GM21717 (cell line): Measurements from ENCODE around the gene ZNF536.

Experiments
- ATAC-seq: cut with Tn5 transposase; IDR thresholded peaks from one replicate; pipeline ENCODE4 v1.9.1; 2021; ENCODE audit warnings: mild to moderate bottlenecking, moderate library complexity; ENCODE audit not compliant: unreplicated experiment

Gene ZNF536

GRCh38 chr19:30361721-30362120 lies 10.5 kb upstream of the ZNF536 start:
- ATAC-seq: no peak

DNA sequence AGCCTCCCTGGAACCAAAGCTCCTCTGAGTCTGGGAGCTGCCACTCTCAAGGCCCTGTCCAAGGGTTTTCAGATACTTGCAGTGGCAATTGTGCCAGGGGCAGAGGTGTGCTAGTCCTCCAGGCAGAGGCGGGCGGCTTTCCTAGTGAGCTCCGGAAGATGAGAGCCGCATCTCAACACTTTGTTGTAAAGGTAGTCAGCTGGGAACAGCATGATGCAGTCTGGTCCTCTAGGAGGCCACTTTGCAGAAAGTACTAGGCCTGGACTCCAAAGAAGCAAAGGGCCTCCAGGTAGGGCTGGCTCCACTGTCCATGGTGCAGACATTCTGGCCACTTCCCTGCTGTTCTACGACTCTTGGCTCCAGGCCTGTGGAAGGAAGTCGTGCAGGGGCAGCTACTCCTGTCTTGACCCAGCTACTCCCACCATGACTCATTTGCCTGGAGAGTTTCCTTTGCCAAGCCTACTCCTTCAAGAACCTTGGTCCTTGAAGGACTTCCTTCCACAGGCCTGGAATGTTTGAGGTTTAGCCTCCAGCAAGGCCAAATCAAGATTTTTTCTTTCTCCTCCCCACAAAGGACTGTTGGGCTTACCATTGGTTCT lies 9.9 kb upstream of the ZNF536 start:
- no peak for ATAC-seq

- ATAC-seq: no peak
Measured at GRCh38 chr19:30363073-30363472, 9.1 kb upstream of the ZNF536 start.

GRCh38 chr19:30364866-30365800 lies 7.1 kb upstream of the ZNF536 start:
- no peak for ATAC-seq

DNA sequence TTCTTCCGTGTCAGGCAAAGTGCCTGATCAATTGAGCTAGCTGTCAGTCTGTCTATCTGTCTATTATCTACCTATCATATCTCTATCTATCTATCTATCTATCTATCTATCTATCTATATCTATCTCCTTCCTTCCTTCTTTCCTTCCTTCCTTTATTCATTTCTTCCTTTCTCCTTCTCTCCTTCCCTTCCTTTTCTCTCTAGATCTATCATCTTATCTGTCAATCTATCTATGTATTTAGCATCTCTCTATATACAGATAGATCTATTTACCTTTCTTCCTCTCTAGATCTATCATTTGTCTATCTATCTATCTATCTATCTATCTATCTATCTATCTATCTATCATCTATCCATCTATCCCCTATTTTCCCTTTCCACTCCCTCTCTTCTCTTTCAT lies 5.9 kb upstream of the ZNF536 start:
- no peak for ATAC-seq

GRCh38 chr19:30367006-30367405 lies 5.2 kb upstream of the ZNF536 start:
- no peak for ATAC-seq

DNA sequence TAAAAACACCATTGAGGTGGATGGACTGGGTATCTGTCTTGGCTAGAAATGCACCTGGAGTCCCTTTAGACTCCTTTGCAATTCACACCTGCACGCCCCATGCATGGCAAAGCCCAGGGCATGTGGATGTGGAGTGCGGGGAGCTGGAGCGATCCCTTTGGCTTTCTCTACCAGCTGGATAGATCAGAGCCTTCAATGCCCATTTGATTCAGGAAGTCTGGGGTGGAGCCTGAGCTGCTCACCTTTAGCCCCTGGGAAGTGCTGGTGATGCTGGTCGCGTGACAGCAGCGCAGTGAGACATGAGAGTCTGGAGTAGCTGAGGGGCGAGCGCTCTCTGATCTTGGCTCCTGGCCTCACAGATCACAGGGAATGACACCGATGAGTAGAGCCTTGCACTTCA lies 4.8 kb upstream of the ZNF536 start:
- no peak for ATAC-seq

DNA sequence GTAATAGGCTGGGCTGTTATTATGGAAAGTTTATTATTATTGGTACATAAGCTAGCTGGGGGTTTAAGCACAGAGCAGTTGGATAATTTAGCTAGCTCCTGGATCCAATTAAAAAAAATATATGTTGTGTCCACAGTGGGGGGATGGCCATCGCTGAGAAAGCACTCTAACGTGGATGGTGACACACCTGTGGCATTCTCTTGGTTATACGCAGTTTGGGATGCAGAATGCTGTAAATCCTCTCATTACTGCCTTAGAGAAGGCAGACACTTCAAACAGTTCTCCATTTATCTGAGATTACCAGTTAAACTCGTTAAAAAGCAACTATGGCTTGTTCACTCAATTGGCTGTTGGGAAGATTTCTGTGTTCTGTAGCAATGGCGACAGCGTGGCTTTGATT lies 2.4 kb upstream of the ZNF536 start:
- ATAC-seq: no peak

DNA sequence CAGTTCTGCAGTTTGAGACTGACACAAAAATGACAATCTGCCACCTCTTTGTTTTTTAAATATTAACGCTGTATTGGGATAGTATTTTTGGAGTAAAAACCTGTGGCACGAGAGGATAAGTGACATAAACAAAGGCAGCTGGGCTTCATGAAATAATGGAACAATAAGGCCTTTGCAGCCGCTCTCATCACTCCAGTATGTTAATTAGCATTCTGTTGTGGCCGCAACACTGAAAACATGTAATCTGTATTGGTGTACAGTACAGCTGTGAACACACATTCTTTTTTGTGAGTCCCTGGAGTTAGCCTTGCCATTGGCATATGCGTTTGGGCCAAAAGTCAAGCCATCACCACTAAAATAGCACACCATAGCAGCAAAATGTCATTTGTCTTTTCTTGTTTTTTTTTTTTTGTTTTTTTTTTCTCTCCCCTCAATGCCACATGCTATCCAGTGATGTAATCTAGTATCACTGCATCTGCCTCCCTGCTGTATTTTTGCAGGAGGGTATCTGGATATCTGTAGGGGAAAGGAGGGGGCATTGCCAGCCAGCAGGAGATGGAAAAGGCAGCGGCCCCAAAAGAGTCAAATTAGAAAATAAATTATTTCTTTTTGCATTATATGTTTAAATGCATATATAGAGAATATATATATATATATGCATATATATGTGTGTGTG lies 885 bp upstream of the ZNF536 start:
- no peak for ATAC-seq

DNA sequence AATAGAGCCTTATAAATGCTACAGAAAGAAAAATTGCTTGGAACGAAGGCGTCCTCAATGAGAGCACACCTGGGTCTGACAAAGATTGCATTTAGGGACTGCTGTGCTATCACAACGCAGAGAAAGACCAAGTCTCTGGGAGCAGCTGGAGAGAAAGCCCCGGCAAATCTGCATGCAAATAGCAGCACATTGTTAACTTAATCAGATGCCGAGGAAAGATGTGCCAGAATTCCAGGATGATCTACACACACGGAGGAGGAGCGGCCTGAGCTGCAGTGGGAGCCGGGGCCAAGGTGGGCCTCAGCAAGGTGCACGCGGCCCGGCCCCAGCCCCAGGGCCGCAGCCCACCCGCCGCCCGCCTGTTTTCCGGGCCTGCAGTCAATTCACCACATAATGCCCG lies 1.4 kb downstream of the ZNF536 start:
- no peak for ATAC-seq

DNA sequence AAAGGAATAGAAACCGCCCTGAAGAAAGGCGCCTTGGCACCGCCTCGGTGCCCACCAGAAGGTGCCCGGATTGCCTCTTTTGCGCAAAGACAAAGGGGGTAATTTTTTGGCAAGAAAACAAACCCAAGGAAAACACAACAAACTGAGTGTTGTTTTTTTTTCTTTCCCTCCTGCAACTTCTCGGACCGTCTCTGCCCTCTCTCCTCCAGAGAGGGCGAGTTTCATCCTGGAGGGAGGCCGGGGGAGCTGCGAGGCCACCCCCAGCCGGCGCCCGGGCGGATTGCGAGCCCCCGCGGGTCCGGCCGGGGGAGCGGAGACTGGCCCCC lies 2.3 kb downstream of the ZNF536 start:
- ATAC-seq: no peak

GRCh38 chr19:30374865-30375552 lies 2.8 kb downstream of the ZNF536 start:
- ATAC-seq: no peak

- ATAC-seq: no peak
Measured at GRCh38 chr19:30375553-30376031, 3.4 kb downstream of the ZNF536 start.

DNA sequence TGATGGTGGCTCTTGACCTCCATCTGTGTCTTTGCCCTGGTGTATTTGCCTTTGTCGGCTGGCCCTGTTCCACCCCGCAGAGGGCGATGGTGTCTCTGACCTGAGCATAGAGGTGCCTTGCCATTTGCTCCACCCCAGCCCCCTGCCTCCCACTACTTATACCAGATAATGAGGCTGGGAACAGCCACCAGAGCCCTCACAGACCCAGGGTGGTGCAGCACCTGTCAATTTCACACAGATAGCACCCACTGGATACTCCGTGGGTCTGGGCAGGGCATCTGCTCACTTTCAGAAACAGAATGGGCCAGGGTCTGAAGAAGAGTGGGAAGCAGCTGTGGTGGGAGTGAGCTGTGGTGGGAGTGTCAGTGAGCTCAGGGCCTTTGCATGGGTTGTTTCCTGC lies 4.1 kb downstream of the ZNF536 start:
- no peak for ATAC-seq

DNA sequence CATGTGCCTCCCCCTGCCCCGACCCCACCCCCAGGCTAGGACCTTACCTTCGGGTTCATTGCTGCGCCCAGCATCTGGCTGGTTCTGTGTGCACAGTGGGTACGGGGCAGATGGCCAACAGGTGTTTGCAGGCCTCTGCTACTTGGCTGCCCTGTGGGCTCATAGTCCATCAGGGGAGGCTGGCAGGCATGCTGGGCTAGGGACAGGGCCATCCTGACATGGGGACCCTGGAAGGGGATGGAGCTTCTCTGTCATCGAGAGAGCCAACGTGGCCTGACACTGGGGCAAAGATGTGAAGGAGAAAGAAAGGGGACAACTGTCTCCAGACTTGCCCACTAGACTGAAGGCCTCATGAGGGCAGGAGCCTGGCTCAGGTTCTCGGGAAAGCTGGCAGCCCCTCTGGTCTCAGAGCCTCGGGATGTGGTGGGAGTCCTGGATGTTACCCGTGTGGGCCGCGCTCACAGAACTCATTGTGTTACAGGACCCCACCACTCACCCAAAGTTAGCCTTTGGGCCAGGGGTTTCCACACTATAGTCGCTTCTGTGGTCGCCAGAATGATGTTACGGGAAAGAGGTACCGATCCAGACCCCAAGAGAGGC lies 4.7 kb downstream of the ZNF536 start:
- ATAC-seq: no peak

DNA sequence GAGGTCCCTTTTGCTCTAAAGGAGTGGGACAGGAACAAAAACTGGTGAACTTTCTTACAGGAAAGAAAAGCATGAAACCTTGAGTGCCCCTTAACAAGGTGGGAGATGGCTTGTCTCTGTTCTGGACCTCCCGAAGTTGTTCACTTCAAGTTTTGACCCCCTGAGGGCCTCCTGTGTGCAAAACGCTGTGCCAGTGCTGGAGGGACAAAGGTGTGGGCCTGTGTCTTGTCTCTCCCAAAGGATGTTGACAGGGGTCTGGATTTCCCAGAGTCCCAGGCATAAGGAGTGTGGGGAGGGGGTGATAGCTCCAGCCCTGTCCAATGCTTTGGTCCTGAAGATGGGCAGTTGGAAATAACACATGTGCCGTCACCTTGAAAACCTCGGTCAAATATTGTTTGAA lies 6.5 kb downstream of the ZNF536 start:
- ATAC-seq: no peak

- ATAC-seq: no peak
Measured at GRCh38 chr19:30379841-30380610, 7.8 kb downstream of the ZNF536 start.

DNA sequence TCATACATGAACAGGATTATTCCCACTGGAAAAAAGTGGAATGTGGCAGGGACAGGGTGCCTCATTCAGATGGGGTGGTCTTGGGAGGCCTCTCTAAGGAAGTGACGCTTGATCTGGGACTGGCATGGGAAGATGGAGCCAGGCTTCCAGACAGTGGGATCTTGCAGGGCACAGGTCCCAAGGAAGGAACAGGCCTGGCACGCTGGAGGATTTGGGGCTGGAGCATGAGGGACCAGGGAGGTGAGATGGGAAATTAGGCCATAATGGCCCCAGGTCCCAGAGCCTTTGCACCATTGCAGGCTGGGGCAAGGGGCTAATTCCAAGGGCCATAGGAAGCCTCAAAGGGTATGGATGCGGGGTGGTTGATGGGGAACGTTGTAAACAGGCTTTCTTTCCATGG lies 9.2 kb downstream of the ZNF536 start:
- no peak for ATAC-seq

DNA sequence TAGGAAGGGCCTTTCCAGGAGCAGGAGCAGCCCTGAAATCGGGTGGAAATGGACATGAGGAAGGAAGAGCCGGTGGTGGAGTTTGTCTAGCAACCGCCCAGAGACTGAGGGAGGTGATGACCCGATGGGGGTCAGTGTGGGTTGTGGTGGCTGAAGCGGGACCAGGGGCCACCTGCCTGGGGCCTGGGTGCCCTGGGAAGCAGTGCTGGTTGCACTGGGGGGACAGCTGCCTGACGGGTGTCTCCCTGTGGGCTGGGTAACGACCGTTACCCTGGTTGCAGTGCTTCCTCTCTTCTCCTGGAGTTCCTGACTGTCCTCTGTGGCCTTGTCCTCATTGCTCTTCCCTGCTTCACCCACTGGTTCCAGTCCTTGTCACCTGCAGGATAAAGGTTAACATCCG lies 13.0 kb downstream of the ZNF536 start:
- ATAC-seq: no peak

DNA sequence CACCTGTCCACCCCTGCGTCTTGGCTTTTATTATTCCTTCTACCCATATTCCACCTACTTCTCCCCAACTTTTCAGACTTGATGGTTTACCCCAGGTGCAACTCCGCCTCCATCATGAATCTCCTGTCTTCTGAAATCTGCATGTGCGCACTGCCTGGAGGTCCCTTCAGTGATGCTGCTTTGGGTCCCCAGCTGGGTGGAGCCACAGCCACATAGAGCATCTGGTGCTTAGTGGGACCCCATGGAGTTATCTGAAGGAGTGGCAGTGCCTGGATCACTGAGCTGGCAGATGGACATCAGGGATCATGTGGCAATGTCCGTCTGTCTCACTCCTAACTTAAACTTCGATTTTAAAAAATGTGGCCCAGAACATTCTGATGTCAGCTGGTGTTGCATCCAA lies 13.5 kb downstream of the ZNF536 start:
- no peak for ATAC-seq
